HEK293 (cell line): ENCODE data around the gene TOR1A.

Experiments
- CTCF ChIA-PET: fragments of 350-600 bp; formaldehyde crosslinking; extraction: SDS; loops from one replicate; lab custom pipeline; 2021; ENCODE audit warnings: antibody characterized with exemption; lab: Yijun Ruan, JAX
- POLR2A ChIA-PET: fragments of 300-600 bp; formaldehyde crosslinking; extraction: SDS; loops from one replicate; lab custom pipeline; 2020; ENCODE audit warnings: antibody characterized with exemption, inconsistent platforms; lab: Yijun Ruan, JAX
- H3K27ac ChIP-seq: fragments of 200-500 bp; sonication (Bioruptor generic); 2 replicates; pipeline ENCODE4 v1.5.1; 2014; ENCODE audit warnings: low read depth, low read length, control low read depth, inconsistent platforms; ENCODE audit errors: extremely low read depth
- H3K36me3 ChIP-seq, 2 experiments: fragments of 200-500 bp in 1 of 2; sonication (Bioruptor generic) in 1 of 2; 1 replicate in 1 of 2; 2 replicates in 1 of 2; pipeline ENCODE4 v1.5.1; 2014 to 2017; ENCODE audit warnings: inconsistent platforms in 2 of 2, low read length in 2 of 2; ENCODE audit not compliant: control insufficient read depth in 2 of 2, insufficient read depth in 1 of 2
- H3K4me1 ChIP-seq: fragments of 200-500 bp; sonication (Bioruptor generic); 2 replicates; pipeline ENCODE4 v1.5.1; 2014; ENCODE audit warnings: mild to moderate bottlenecking, low read length, inconsistent platforms; ENCODE audit not compliant: control insufficient read depth, insufficient read depth
- H3K4me3 ChIP-seq: 2 replicates; pipeline ENCODE4 v1.5.1; 2011; ENCODE audit warnings: low read depth, mild to moderate bottlenecking, control low read depth, low read length, moderate library complexity
- H3K9me3 ChIP-seq: fragments of 200-500 bp; sonication (Bioruptor generic); 2 replicates; pipeline ENCODE4 v1.5.1; 2014; ENCODE audit warnings: low read depth, low read length, inconsistent platforms; ENCODE audit not compliant: control insufficient read depth, insufficient read depth
- GLI2 ChIP-seq: fragments of 450-650 bp; formaldehyde crosslinking; IDR thresholded peaks from 2 replicates; pipeline ENCODE4; 2017; ENCODE audit warnings: missing biosample characterization, missing genetic modification characterization, low read depth, borderline replicate concordance
- REST ChIP-seq: fragments of 450-650 bp; formaldehyde crosslinking; IDR thresholded peaks from 2 replicates; pipeline ENCODE4 v1.5.1; 2016; ENCODE audit warnings: missing biosample characterization, missing genetic modification characterization
- SP2 ChIP-seq: fragments of 450-650 bp; formaldehyde crosslinking; IDR thresholded peaks from 2 replicates; pipeline ENCODE4 v1.5.1; 2016; ENCODE audit warnings: missing biosample characterization, missing genetic modification characterization
- WT1 ChIP-seq: fragments of 450-650 bp; formaldehyde crosslinking; IDR thresholded peaks from 2 replicates; pipeline ENCODE4 v1.5.1; 2016; ENCODE audit warnings: missing biosample characterization, missing genetic modification characterization
- ZNF10 ChIP-seq: fragments of 450-650 bp; formaldehyde crosslinking; IDR thresholded peaks from 2 replicates; pipeline ENCODE4 v1.5.1; 2017; ENCODE audit warnings: missing biosample characterization, missing genetic modification characterization
- ZNF169 ChIP-seq: fragments of 450-650 bp; formaldehyde crosslinking; IDR thresholded peaks from 2 replicates; pipeline ENCODE4 v1.5.1; 2016; ENCODE audit warnings: missing biosample characterization, missing genetic modification characterization
- ZNF214 ChIP-seq: fragments of 450-650 bp; formaldehyde crosslinking; IDR thresholded peaks from 2 replicates; pipeline ENCODE4 v1.5.1; 2017; ENCODE audit warnings: missing biosample characterization, mild to moderate bottlenecking, missing genetic modification characterization, borderline replicate concordance
- ZNF292 ChIP-seq: fragments of 450-650 bp; formaldehyde crosslinking; IDR thresholded peaks from 2 replicates; pipeline ENCODE4 v1.5.1; 2016; ENCODE audit warnings: low read depth, missing biosample characterization, missing genetic modification characterization, borderline replicate concordance
- ZNF341 ChIP-seq: fragments of 450-650 bp; formaldehyde crosslinking; IDR thresholded peaks from 2 replicates; pipeline ENCODE4; 2016; ENCODE audit warnings: low read depth, missing biosample characterization, missing genetic modification characterization
- ZNF404 ChIP-seq: fragments of 450-650 bp; formaldehyde crosslinking; IDR thresholded peaks from 2 replicates; pipeline ENCODE4 v1.5.1; 2017; ENCODE audit warnings: missing biosample characterization, missing genetic modification characterization
- ZNF501 ChIP-seq: fragments of 450-650 bp; formaldehyde crosslinking; IDR thresholded peaks from 2 replicates; pipeline ENCODE4 v1.5.1; 2016; ENCODE audit warnings: missing biosample characterization, missing genetic modification characterization
- ZNF518A ChIP-seq: fragments of 450-650 bp; formaldehyde crosslinking; conservative IDR thresholded peaks from 2 replicates; pipeline ENCODE4 v1.5.1; 2016; ENCODE audit warnings: low read depth, missing biosample characterization, missing genetic modification characterization
- ZNF561 ChIP-seq: fragments of 450-650 bp; IDR thresholded peaks from 2 replicates; pipeline ENCODE4 v1.5.1; 2018; ENCODE audit warnings: missing biosample characterization, missing genetic modification characterization, borderline replicate concordance
- ZNF658 ChIP-seq: fragments of 450-650 bp; formaldehyde crosslinking; IDR thresholded peaks from 2 replicates; pipeline ENCODE4; 2016; ENCODE audit warnings: missing biosample characterization, missing genetic modification characterization
- ZNF670 ChIP-seq: fragments of 450-650 bp; formaldehyde crosslinking; IDR thresholded peaks from 2 replicates; pipeline ENCODE4 v1.5.1; 2016; ENCODE audit warnings: missing biosample characterization, missing genetic modification characterization, low read depth
- ZNF76 ChIP-seq: fragments of 450-650 bp; formaldehyde crosslinking; IDR thresholded peaks from 2 replicates; pipeline ENCODE4; 2016; ENCODE audit warnings: low read depth, missing biosample characterization, missing genetic modification characterization, borderline replicate concordance
- ZNF776 ChIP-seq: fragments of 450-650 bp; formaldehyde crosslinking; IDR thresholded peaks from 2 replicates; pipeline ENCODE4 v1.5.0; 2017; ENCODE audit warnings: missing biosample characterization, missing genetic modification characterization, borderline replicate concordance
- ZNF837 ChIP-seq: fragments of 450-650 bp; formaldehyde crosslinking; IDR thresholded peaks from 2 replicates; pipeline ENCODE4 v1.5.1; 2016; ENCODE audit warnings: missing biosample characterization, missing genetic modification characterization
- ZSCAN23 ChIP-seq: fragments of 450-650 bp; formaldehyde crosslinking; IDR thresholded peaks from 2 replicates; pipeline ENCODE4 v1.5.1; 2016; ENCODE audit warnings: missing biosample characterization, missing genetic modification characterization

The TOR1A gene

GRCh38 chr9:129774791-129775447 lies 49.0 kb downstream of the TOR1A start (continued):
- no peak for TF ChIP-seq REST (tag by site-specific recombination)
- TF ChIP-seq ZNF658 = no peak
- TF ChIP-seq SP2 (tag by site-specific recombination) = peak; percentile 50
- TF ChIP-seq ZNF670 = no peak
- no peak for TF ChIP-seq ZNF169 (tag by site-specific recombination)

GRCh38 chr9:129773262-129774048 lies 50.5 kb downstream of the TOR1A start:
- POLR2A ChIA-PET = interaction anchor here (1.8 kb wide), 1 partner anchor 77 kb away, joined by 4 read pairs; no protein-coding TSS in a partner anchor
- CTCF ChIA-PET = interaction anchor here (0.6 to 3.5 kb wide), 6 partner anchors 9 to 47 kb away, joined by 3 to 27 read pairs (median 6); no protein-coding TSS in a partner anchor
- Histone ChIP-seq H3K36me3 (no peaks in the 10 kb centered on the region), H3K4me1 (no peaks in the 10 kb centered on the region), H3K27ac (no peak overlapping the region), H3K4me3 (no peak overlapping the region), H3K9me3 (no peaks in the 10 kb centered on the region)
- TF ChIP-seq ZNF837 (tag by site-specific recombination) = no peak
- TF ChIP-seq WT1 (tag by site-specific recombination) = no peak
- no peak for TF ChIP-seq ZNF76
- no peak for TF ChIP-seq ZNF341 (tag by site-specific recombination)
- no peak for TF ChIP-seq ZNF501 (tag by site-specific recombination)

GRCh38 chr9:129770741-129771140 lies 53.2 kb downstream of the TOR1A start:
- ChIA-PET CTCF (interaction anchor here (3.5 kb wide), 1 partner anchor 33 kb away, joined by 27 read pairs; no protein-coding TSS in a partner anchor), POLR2A (interaction anchor here (0.7 kb wide), 1 partner anchor 28 kb away, joined by 3 read pairs; no protein-coding TSS in a partner anchor)
- H3K4me1 ChIP-seq = no peaks in the 10 kb centered on the region
- H3K36me3 ChIP-seq = no peaks in the 10 kb centered on the region
- no peak overlapping the region for H3K27ac ChIP-seq
- no peak overlapping the region for H3K4me3 ChIP-seq
- no peaks in the 10 kb centered on the region for H3K9me3 ChIP-seq
- no peak for TF ChIP-seq ZNF776 (tag by site-specific recombination)
- TF ChIP-seq ZNF518A (tag by site-specific recombination) = no peak
- TF ChIP-seq ZNF292 (tag by site-specific recombination) = no peak
- TF ChIP-seq ZNF404 (tag by site-specific recombination) = no peak
- no peak for TF ChIP-seq ZNF214 (tag by site-specific recombination)
- TF ChIP-seq ZNF561 (tag by site-specific recombination) = no peak
- TF ChIP-seq ZNF10 (tag by site-specific recombination) = no peak
- no peak for TF ChIP-seq GLI2
- TF ChIP-seq ZNF169 (tag by site-specific recombination) = no peak
- no peak for TF ChIP-seq ZSCAN23 (tag by site-specific recombination)
